ENCODE results near the gene CXCL11. TPM values are rescaled to one million over a fixed set of nuclear protein-coding genes. Genes with fewer than 3 reads are reported as not detected.

CXCL11 gene
- polyA plus RNA-seq, 1 experiment, result not detected

DNA sequence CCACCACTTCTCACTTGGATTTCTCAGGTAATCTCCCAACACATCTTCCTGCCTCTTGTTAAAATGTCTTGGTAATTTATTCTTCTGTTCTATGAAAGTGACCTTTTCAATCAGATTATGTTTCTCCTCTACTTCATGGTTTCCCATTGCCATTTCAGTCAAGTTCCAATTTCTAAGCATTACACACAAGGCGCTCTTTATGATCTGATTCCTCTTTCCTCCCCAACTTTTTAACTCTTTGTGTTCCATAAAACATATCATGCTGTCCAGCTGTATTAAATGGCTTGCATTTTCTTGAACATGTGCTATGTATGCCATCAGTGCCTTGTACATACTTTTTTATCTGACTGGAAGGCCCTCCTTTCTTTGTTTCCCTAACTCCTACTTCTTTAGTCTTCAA lies 25.6 kb upstream of the CXCL11 start:
- CTCF ChIA-PET, result interaction anchor here (1.0 to 4.2 kb wide), 2 partner anchors 65 to 146 kb away, joined by 3 to 23 read pairs; no protein-coding TSS in a partner anchor
- TF ChIP-seq, protein P1, sequence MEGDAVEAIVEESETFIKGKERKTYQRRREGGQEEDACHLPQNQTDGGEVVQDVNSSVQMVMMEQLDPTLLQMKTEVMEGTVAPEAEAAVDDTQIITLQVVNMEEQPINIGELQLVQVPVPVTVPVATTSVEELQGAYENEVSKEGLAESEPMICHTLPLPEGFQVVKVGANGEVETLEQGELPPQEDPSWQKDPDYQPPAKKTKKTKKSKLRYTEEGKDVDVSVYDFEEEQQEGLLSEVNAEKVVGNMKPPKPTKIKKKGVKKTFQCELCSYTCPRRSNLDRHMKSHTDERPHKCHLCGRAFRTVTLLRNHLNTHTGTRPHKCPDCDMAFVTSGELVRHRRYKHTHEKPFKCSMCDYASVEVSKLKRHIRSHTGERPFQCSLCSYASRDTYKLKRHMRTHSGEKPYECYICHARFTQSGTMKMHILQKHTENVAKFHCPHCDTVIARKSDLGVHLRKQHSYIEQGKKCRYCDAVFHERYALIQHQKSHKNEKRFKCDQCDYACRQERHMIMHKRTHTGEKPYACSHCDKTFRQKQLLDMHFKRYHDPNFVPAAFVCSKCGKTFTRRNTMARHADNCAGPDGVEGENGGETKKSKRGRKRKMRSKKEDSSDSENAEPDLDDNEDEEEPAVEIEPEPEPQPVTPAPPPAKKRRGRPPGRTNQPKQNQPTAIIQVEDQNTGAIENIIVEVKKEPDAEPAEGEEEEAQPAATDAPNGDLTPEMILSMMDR (IDR thresholded peaks at IDR 0.05; ENCODE audit: insufficient read depth, low read depth, low read length), result no peak
- H3K27me3 ChIP-seq (ENCODE audit: control insufficient read depth, insufficient read depth, low read length), result peaks cover 5% of the 10 kb centered on the region
- H3K36me3 ChIP-seq (ENCODE audit: control insufficient read depth, insufficient read depth, low read length), result no peaks in the 10 kb centered on the region
- no peak for DNase-seq (ENCODE audit: low read depth)
- no peak overlapping the region for H3K4me3 ChIP-seq (ENCODE audit: low read depth, low read length)
- POLR2A ChIA-PET, result no interaction called here

- no peak for DNase-seq (ENCODE audit: low read depth)
- no peaks in the 10 kb centered on the region for H3K36me3 ChIP-seq (ENCODE audit: control insufficient read depth, insufficient read depth, low read length)
- ChIA-PET CTCF (interaction anchor here (1.0 kb wide), 1 partner anchor 145 kb away, joined by 3 read pairs; no protein-coding TSS in a partner anchor), POLR2A (no interaction called here)
- H3K4me3 ChIP-seq (ENCODE audit: low read depth, low read length), result no peak overlapping the region
- TF ChIP-seq, protein P1 (IDR thresholded peaks at IDR 0.05; ENCODE audit: insufficient read depth, low read depth, low read length), result no peak
- H3K27me3 ChIP-seq (ENCODE audit: control insufficient read depth, insufficient read depth, low read length), result peaks cover 10% of the 10 kb centered on the region
Measured at GRCh38 chr4:76060506-76060905, 24.6 kb upstream of the CXCL11 start.

DNA sequence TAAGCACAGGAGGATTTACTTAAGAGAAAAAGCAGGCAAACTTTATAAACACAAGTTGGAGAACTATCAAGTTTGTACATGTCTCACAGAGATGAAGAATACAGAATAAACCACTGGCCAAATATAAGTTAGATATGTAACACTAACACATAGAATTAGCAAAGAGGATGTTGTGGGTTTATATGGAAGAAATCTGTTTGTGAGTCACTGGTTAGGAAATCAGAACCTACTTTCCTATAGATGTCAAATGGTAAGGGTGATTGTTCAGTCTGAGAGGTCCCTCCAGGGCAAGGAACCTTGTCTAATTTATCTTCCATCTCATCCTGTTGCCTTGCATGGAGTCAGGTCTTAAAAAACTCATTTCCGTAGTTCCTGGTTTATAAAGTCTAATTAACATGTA lies 23.9 kb upstream of the CXCL11 start:
- no peak for DNase-seq (ENCODE audit: low read depth)
- TF ChIP-seq, protein P1 (IDR thresholded peaks at IDR 0.05; ENCODE audit: insufficient read depth, low read depth, low read length), result no peak
- ChIA-PET CTCF (interaction anchor here (0.9 to 2.3 kb wide), 2 partner anchors 60 to 64 kb away, joined by 3 to 10 read pairs; no protein-coding TSS in a partner anchor), POLR2A (no interaction called here)
- no peaks in the 10 kb centered on the region for H3K36me3 ChIP-seq (ENCODE audit: control insufficient read depth, insufficient read depth, low read length)
- peaks cover 13% of the 10 kb centered on the region for H3K27me3 ChIP-seq (ENCODE audit: control insufficient read depth, insufficient read depth, low read length)
- no peak overlapping the region for H3K4me3 ChIP-seq (ENCODE audit: low read depth, low read length)

DNA sequence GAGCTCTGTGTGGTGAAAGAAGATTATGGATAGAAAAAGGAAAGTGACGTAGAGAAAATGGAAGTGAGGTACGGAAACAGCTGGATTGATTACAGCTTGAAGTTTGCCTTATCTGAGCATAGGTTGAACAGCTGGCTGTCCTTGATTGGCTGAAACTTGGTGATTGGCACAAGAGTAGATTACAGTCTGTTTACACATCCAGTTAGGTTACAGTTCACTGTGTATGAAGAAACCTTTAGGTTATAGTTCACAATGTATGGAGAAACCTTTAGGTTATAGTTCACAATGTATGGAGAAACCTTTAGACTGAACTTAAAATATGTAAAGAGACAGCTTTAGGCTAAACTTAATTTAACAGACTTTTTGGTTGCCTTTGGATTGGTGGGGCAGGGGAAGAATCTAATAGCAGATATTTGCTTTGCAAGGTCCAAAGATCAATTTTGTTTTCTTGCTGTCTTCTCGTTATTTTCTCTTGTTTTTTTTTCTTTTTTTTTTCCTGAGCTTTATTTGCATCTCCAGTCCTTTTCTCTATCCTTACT lies 23.1 kb upstream of the CXCL11 start:
- TF ChIP-seq, protein P1 (IDR thresholded peaks at IDR 0.05; ENCODE audit: insufficient read depth, low read depth, low read length), result no peak
- Histone ChIP-seq H3K4me3 (ENCODE audit: low read depth, low read length) (no peak overlapping the region), H3K27me3 (ENCODE audit: control insufficient read depth, insufficient read depth, low read length) (peaks cover 15% of the 10 kb centered on the region), H3K36me3 (ENCODE audit: control insufficient read depth, insufficient read depth, low read length) (no peaks in the 10 kb centered on the region)
- CTCF ChIA-PET, result interaction anchor here (2.1 to 2.3 kb wide), 2 partner anchors 8 to 63 kb away, joined by 6 to 10 read pairs; no protein-coding TSS in a partner anchor
- no peak for DNase-seq (ENCODE audit: low read depth)
- POLR2A ChIA-PET, result no interaction called here

DNA sequence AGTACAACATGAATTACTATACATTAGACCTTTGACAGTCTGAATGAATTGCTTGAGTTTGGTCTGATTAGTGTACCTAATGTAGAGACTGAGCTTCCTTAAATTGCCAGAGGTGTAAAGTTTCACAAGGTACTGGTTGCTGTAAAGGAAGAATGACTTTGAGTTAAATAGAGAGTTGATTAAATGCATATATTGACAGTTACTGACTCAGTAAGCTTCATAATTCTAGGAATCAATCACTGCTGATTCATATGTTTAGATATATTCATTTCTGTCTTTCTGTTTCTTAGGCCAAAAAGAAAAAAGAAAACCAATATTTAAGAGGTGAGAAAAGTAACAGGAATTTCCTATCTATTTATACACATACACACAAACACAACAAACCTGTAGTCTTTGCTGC lies 22.4 kb upstream of the CXCL11 start:
- ChIA-PET POLR2A (no interaction called here), CTCF (interaction anchor here (0.6 to 2.3 kb wide), 3 partner anchors 8 to 164 kb away, joined by 4 to 10 read pairs (median 6); no protein-coding TSS in a partner anchor)
- DNase-seq (ENCODE audit: low read depth), result no peak
- Histone ChIP-seq H3K4me3 (ENCODE audit: low read depth, low read length) (no peak overlapping the region), H3K36me3 (ENCODE audit: control insufficient read depth, insufficient read depth, low read length) (no peaks in the 10 kb centered on the region), H3K27me3 (ENCODE audit: control insufficient read depth, insufficient read depth, low read length) (peaks cover 17% of the 10 kb centered on the region)
- TF ChIP-seq, protein P1 (IDR thresholded peaks at IDR 0.05; ENCODE audit: insufficient read depth, low read depth, low read length), result no peak
